HUES64 (cell line): ENCODE results near the gene DIS3L2.
"Not testable (repeated sequence)": the region's sequence is repeated elsewhere in the genome, so short reads cannot be mapped to it uniquely, and the experiment has no call there.

Source experiments
- H3K27ac ChIP-seq: 2 replicates; pipeline ENCODE4 v1.7.0; 2013; ENCODE audit warnings: low read depth, low read length, inconsistent platforms
- H3K27me3 ChIP-seq: 2 replicates; pipeline ENCODE4 v1.6.1; 2013; ENCODE audit warnings: mild to moderate bottlenecking, low read length; ENCODE audit not compliant: insufficient read depth
- H3K36me3 ChIP-seq: 2 replicates; pipeline ENCODE4 v1.6.1; 2013; ENCODE audit warnings: mild to moderate bottlenecking, low read length; ENCODE audit not compliant: insufficient read depth
- H3K4me1 ChIP-seq: 2 replicates; pipeline ENCODE4 v1.6.1; 2013; ENCODE audit warnings: mild to moderate bottlenecking, low read length, moderate library complexity; ENCODE audit not compliant: insufficient read depth
- H3K4me3 ChIP-seq: 2 replicates; pipeline ENCODE4 v1.5.1; 2013; ENCODE audit warnings: mild to moderate bottlenecking, low read length, moderate library complexity
- H3K9ac ChIP-seq: 2 replicates; pipeline ENCODE4 v1.6.1; 2013; ENCODE audit warnings: mild to moderate bottlenecking, low read depth, low read length
- H3K9me3 ChIP-seq: 2 replicates; pipeline ENCODE4 v1.6.1; 2013; ENCODE audit warnings: low read depth, low read length; ENCODE audit not compliant: insufficient read depth
- whole genome bisulfite sequencing: fragments of 150-250, 120-280 bp; methylation state at CpG from one replicate; pipeline ENCODE4 v1.1.7; 2013; ENCODE audit warnings: missing lambda C conversion rate; 5-methylcytosine and 5-hydroxymethylcytosine counted together

The DIS3L2 gene

DNA sequence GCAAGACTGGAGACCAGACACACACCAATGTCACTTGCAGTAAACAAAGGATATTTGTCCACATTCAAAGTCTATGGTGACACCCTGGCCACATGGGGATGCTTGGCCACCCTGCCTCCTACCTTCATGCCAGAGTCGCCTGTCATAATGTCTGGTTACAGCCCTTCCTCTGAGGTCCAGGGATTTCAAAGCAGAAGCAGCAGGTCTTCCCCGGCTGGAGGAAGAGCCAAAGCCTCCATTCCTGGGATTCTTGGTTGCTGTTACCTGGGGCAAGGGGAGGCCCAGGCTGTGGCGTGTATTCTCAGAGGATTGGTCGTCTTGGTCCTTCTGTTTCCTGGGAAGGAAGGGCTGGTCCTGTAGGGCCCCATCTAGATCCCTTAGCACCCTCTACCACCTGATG lies 414.7 kb downstream of the DIS3L2 start:
- no peak overlapping the region for H3K4me3 ChIP-seq
- H3K27ac ChIP-seq: no peak overlapping the region
- H3K36me3 ChIP-seq: no peaks in the 10 kb centered on the region
- H3K9ac ChIP-seq: no peak overlapping the region
- no peaks in the 10 kb centered on the region for H3K9me3 ChIP-seq
- 86% methylated on average over 4 of the region's 4 CpGs for WGBS
- H3K27me3 ChIP-seq: no peaks in the 10 kb centered on the region
- H3K4me1 ChIP-seq: peaks cover 8% of the 10 kb centered on the region

DNA sequence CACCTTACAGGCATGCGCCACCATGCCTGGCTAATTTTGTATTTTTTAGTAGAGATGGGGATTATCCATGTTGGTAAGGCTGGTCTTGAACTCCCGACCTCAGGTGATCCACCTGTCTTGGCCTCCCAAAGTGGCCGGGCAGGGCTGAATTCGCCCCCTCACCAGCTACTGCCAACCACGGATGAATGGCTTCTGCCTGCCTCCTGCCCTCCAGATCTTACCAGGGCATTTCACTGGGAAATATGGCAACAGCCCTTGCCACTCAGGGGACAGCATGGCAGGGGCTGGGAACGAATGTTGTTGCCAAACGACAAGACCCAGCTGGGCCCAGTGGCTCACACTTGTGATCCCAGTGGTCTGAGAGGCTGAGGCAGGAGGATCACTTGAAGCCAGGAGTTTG lies 415.2 kb downstream of the DIS3L2 start:
- no peak overlapping the region for H3K27ac ChIP-seq
- no peaks in the 10 kb centered on the region for H3K9me3 ChIP-seq
- no peak overlapping the region for H3K9ac ChIP-seq
- 95% methylated on average over 7 of the region's 7 CpGs for WGBS
- no peak overlapping the region for H3K4me3 ChIP-seq
- peaks cover 8% of the 10 kb centered on the region for H3K4me1 ChIP-seq
- no peaks in the 10 kb centered on the region for H3K36me3 ChIP-seq
- 0 out of 2 replicates have a peak, but pooled peaks cover under 1% of the 10 kb centered on the region for H3K27me3 ChIP-seq

DNA sequence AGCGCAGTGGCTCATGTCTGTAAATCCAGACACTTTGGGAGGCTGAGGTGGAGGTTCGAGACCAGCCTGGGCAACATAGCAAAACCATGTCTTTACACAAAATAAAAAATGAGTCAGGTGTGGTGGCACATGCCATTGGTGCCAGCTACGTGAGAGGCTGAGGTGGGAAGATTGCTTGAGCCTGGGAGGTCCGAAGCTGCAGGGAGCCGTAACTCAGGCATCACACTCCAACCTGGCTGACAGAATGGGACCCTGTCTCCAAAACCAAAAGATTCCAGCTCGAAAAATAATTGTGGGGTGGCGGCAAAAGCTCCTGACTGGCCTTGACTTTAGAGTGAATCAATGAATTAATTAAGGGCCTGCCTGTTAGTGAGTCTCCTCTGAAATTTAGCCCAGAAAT lies 415.8 kb downstream of the DIS3L2 start:
- Histone ChIP-seq H3K4me3 (no peak overlapping the region), H3K27me3 (peaks cover 7% of the 10 kb centered on the region; the same call in 1 of the 2 replicates), H3K9me3 (no peaks in the 10 kb centered on the region), H3K27ac (no peak overlapping the region), H3K9ac (no peak overlapping the region), H3K4me1 (peaks cover 8% of the 10 kb centered on the region), H3K36me3 (no peaks in the 10 kb centered on the region)
- 96% methylated on average over 7 of the region's 7 CpGs for WGBS

- H3K9me3 ChIP-seq: no peaks in the 10 kb centered on the region
- no peaks in the 10 kb centered on the region for H3K36me3 ChIP-seq
- H3K27me3 ChIP-seq: peaks cover 12% of the 10 kb centered on the region
- no peak overlapping the region for H3K4me3 ChIP-seq
- WGBS: 90% methylated on average over 17 of the region's 17 CpGs
- H3K27ac ChIP-seq: no peak overlapping the region
- peaks cover 8% of the 10 kb centered on the region for H3K4me1 ChIP-seq
- H3K9ac ChIP-seq: no peak overlapping the region
Observed at GRCh38 chr2:232377841-232378734, 416.6 kb downstream of the DIS3L2 start.

GRCh38 chr2:232378735-232379151 lies 417.2 kb downstream of the DIS3L2 start, which contains the start of gene ALPP:
Gene ALPP (plus strand): TSS chr2:232378751. CDS start chr2:232378803, 52 bp downstream.
- not testable (repeated sequence) for H3K27ac ChIP-seq, H3K4me1 ChIP-seq, H3K4me3 ChIP-seq, H3K9ac ChIP-seq, H3K9me3 ChIP-seq, H3K36me3 ChIP-seq
- 93% methylated on average over 12 of the region's 12 CpGs for WGBS
- peaks cover 15% of the 10 kb centered on the region for H3K27me3 ChIP-seq

GRCh38 chr2:232379610-232380590 lies 418.4 kb downstream of the DIS3L2 start:
- 90% methylated on average over 41 of the region's 41 CpGs for WGBS
- H3K4me1 ChIP-seq, H3K4me3 ChIP-seq, H3K36me3 ChIP-seq, H3K9ac ChIP-seq, H3K9me3 ChIP-seq, H3K27ac ChIP-seq: not testable (repeated sequence)
- H3K27me3 ChIP-seq: peaks cover 25% of the 10 kb centered on the region

- not testable (repeated sequence) for H3K9ac ChIP-seq, H3K9me3 ChIP-seq, H3K27ac ChIP-seq, H3K36me3 ChIP-seq, H3K4me1 ChIP-seq, H3K4me3 ChIP-seq
- 92% methylated on average over 59 of the region's 59 CpGs for WGBS
- H3K27me3 ChIP-seq: peaks cover 40% of the 10 kb centered on the region
Observed at GRCh38 chr2:232381204-232382031, 419.9 kb downstream of the DIS3L2 start.

DNA sequence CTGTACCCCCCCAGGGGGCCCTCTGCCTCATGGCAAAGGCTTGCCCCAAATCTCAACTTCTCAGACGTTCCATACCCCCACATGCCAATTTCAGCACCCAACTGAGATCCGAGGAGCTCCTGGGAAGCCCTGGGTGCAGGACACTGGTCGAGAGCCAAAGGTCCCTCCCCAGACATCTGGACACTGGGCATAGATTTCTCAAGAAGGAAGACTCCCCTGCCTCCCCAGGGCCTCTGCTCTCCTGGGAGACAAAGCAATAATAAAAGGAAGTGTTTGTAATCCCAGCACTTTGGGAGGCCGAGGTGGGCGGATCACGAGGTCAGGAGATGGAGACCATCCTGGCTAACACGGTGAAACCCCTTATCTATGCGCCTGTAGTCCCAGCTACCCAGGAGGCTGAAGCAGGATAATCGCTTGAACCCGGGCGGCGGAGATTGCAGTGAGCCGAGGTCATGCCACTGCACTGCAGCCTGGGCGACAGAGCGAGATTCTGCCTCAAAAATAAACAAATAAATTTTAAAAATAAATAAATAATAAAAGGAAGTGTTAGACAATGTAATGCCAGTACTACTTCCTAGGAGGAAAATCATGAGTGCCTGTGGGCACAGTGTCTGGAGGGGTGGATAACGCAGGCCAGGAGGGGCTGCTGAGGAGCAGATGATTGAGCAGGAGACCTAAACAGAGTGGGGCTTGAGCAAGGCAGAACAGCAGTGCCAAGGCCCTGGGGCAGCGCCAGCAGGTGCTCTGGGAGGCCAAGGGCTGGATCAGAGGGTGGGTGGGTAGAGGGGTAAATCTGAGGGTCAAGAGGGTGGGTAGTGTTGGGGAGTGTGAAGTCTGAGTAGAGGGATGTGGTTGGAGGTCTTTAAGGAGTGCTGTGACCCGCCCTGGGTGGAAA lies 421.1 kb downstream of the DIS3L2 start:
- Histone ChIP-seq H3K4me1 (0 out of 2 replicates have a peak, but pooled peaks cover 8% of the 10 kb centered on the region), H3K4me3 (no peak overlapping the region), H3K9me3 (no peaks in the 10 kb centered on the region), H3K9ac (no peak overlapping the region), H3K27me3 (peaks cover 51% of the 10 kb centered on the region), H3K36me3 (no peaks in the 10 kb centered on the region), H3K27ac (no peak overlapping the region)
- WGBS: 81% methylated on average over 16 of the region's 18 CpGs

DNA sequence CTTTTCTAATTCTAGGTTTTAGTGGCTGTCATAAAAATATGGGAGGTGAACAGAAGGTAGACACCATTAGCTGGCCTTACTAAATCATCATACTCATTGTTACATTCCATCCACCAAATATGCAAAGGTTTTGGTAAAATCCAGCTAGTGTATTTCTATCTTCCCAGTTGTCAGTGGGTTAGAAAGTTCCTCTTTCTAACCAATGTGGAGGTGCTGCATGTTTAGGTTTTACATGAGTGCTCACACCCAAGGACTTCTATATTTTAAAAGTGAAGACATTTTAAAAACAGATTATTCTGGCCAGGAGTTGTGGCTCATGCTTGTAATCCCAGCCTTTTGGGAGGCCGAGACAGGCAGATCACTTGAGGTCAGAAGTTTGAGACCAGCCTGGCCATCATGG lies 423.0 kb downstream of the DIS3L2 start:
- WGBS: 96% methylated on average over 1 of the region's 1 CpG
- Histone ChIP-seq H3K4me3 (no peak overlapping the region), H3K4me1 (peaks cover 16% of the 10 kb centered on the region), H3K27ac (no peak overlapping the region), H3K36me3 (no peaks in the 10 kb centered on the region), H3K27me3 (peaks cover 70% of the 10 kb centered on the region), H3K9me3 (no peaks in the 10 kb centered on the region), H3K9ac (no peak overlapping the region)

DNA sequence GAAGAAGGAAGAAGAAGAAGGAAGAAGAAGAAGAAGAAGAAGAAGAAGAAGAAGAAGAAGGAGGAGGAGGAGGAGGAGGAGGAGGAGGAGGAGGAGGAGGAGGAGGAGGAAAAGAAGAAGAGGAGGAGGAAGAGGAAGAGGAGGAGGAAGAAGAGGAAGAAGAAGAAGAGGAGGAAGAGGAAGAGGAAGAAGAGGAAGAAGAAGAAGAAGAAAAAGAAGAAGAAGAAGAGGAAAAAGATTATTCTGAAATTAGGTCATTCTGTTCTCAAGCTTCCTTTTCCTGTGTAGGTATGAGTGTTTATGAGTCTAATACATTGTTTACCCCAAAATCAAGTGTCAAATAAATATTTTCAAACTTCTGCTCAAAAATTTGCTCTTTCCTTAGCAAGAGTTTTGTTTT lies 423.5 kb downstream of the DIS3L2 start:
- H3K36me3 ChIP-seq, H3K9me3 ChIP-seq, H3K4me3 ChIP-seq, H3K9ac ChIP-seq, H3K27ac ChIP-seq: not testable (repeated sequence)
- Histone ChIP-seq H3K4me1 (peaks cover 21% of the 10 kb centered on the region), H3K27me3 (peaks cover 76% of the 10 kb centered on the region)
